Measurements from ENCODE around the gene SUPT5H. TPM values are rescaled to one million over a fixed set of nuclear protein-coding genes. Genes with fewer than 3 reads are reported as not detected.

Gene SUPT5H
- total and polyA plus RNA-seq, 10 of the 15 experiments (the other 5 are each of a cell fraction or from before 2014, with no cell fraction given): 27.2 to 194 (median 83.6) TPM

DNA sequence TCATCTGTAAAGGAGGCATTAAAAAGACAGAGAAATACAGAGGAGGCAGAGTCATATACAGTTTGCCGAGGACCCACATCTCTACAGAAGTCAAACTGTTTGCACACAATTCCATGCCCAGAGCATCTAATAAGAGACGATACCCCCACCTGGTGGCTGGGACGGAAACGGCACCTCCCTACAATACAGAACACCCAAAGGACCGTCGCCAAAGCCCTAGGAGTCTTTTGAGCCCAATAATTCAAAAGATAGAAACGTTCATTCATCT is 33.6 kb upstream of the SUPT5H start:
- Histone ChIP-seq H2AFZ (ENCODE audit: control insufficient read depth, low read depth, low read length) (no peak overlapping the region), H3K9me3 (replicated peaks; ENCODE audit: control insufficient read depth, insufficient read depth, low read length) (no peaks in the 10 kb centered on the region), H3K79me2 (ENCODE audit: control insufficient read depth, insufficient read depth, low read length) (peaks cover 62% of the 10 kb centered on the region), H3K27me3 (replicated peaks in 1 of 2; ENCODE audit: control insufficient read depth in 2 of 2, insufficient read depth in 2 of 2, low read length in 1 of 2) (no peaks in the 10 kb centered on the region), H4K20me1 (ENCODE audit: control insufficient read depth, insufficient read depth) (no peaks in the 10 kb centered on the region), H3K9ac (ENCODE audit: control insufficient read depth, insufficient read depth, low read length) (no peak overlapping the region; the same call in 1 of the 2 replicates), H3K27ac (ENCODE audit: control insufficient read depth, insufficient read depth) (peak overlapping the region; percentile 100), H3K4me3 (peak overlapping the region; percentile 4; the same call in 1 of the 2 replicates), H3K36me3 (ENCODE audit: control insufficient read depth in 2 of 2, insufficient read depth in 2 of 2, low read length in 1 of 2) (peaks cover 2 to 6% of the 10 kb centered on the region in 2 experiments; a peak in 2 of 4 replicates), H3K4me2 (ENCODE audit: control insufficient read depth, insufficient read depth) (peak overlapping the region; percentile 77), H3K4me1 (ENCODE audit: control insufficient read depth, insufficient read depth, low read length) (peaks cover 15% of the 10 kb centered on the region)
- ChIA-PET RAD21 (ENCODE audit: unreplicated experiment) (interaction anchor here (0.6 to 2.3 kb wide), 16 partner anchors 12 to 289 kb away, joined by 3 to 159 read pairs (median 4); partner anchors contain the start of genes EID2B, GMFG, MED29 and PAF1), CTCF (interaction anchor here (0.7 to 2.3 kb wide), 23 partner anchors 9 to 302 kb away, joined by 3 to 218 read pairs (median 4); partner anchors contain the start of genes DLL3, EID2B, GMFG and MED29), SMC1A (ENCODE audit: uncharacterized antibody, unreplicated experiment) (interaction anchor here (1.0 to 2.3 kb wide), 12 partner anchors 13 to 290 kb away, joined by 3 to 146 read pairs (median 4); partner anchors contain the start of genes EID2B, MED29, PAF1 and RPS16), POLR2A (interaction anchor here (1.0 to 2.3 kb wide), 8 partner anchors 8 to 77 kb away, joined by 4 to 40 read pairs (median 6); partner anchors contain the start of genes GMFG, MED29, PAF1 and RPS16)
- FAIRE-seq (peak; percentile 97), DNase-seq (ENCODE audit: low read depth, low spot score) (peak; percentile 89), ATAC-seq (peak; percentile 39)
- in situ Hi-C loops (cut with MboI) (loop anchor here (5.0 kb wide), 1 partner anchor 289 kb away; no protein-coding TSS in a partner anchor), intact Hi-C loops (cut with micrococcal nuclease; ENCODE audit: unreplicated experiment) (loop anchor here (1.0 to 10.0 kb wide), 9 partner anchors 10 to 379 kb away; partner anchors contain the start of genes EID2B, FBXO27, PAK4 and SAMD4B)
- BruUV-seq (replicated peaks): no TSS peak
- 0% methylated on average over 7 of the region's 7 CpGs for WGBS (ENCODE audit: insufficient coverage, insufficient replicate concordance, low lambda C conversion rate, missing lambda C conversion rate)
- TF ChIP-seq, protein P1, sequence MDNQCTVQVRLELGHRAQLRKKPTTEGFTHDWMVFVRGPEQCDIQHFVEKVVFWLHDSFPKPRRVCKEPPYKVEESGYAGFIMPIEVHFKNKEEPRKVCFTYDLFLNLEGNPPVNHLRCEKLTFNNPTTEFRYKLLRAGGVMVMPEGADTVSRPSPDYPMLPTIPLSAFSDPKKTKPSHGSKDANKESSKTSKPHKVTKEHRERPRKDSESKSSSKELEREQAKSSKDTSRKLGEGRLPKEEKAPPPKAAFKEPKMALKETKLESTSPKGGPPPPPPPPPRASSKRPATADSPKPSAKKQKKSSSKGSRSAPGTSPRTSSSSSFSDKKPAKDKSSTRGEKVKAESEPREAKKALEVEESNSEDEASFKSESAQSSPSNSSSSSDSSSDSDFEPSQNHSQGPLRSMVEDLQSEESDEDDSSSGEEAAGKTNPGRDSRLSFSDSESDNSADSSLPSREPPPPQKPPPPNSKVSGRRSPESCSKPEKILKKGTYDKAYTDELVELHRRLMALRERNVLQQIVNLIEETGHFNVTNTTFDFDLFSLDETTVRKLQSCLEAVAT (IDR thresholded peaks at IDR 0.05): no peak
- TF ChIP-seq ETV6 (conservative IDR thresholded peaks at IDR 0.05 in 1 of 2, IDR thresholded peaks at IDR 0.05 in 1 of 2; ENCODE audit: borderline replicate concordance in 1 of 2, low read depth in 1 of 2) (no peak), TCF12 (IDR thresholded peaks at IDR 0.05; ENCODE audit: low read depth, low read length) (no peak), HCFC1 (IDR thresholded peaks at IDR 0.05; ENCODE audit: low read length) (peak; percentile 27; the same call in 1 of the 2 replicates), TCF3 (IDR thresholded peaks at IDR 0.05; ENCODE audit: borderline replicate concordance, insufficient read depth, low read depth, low read length) (no peak; the same call in 1 of the 2 replicates), ATF3 (IDR thresholded peaks at IDR 0.05; ENCODE audit: borderline replicate concordance, extremely low read depth, low read depth, low read length) (no peak), IRF4 (IDR thresholded peaks at IDR 0.05; ENCODE audit: low read depth, low read length) (no peak), POLR2AphosphoS2 (IDR thresholded peaks at IDR 0.05; ENCODE audit: low read depth, low read length) (no peak), SUZ12 (IDR thresholded peaks at IDR 0.05; ENCODE audit: unreplicated experiment) (no peak), ZBTB4 (CRISPR knock-in tag; IDR thresholded peaks at IDR 0.05) (0 out of 2 replicates have a peak, but pooled peaks have one; percentile 7), CHD2 (IDR thresholded peaks at IDR 0.05; ENCODE audit: borderline replicate concordance, low read depth, low read length) (no peak), JUND (IDR thresholded peaks at IDR 0.05; ENCODE audit: low read depth, low read length) (no peak), RFX5 (IDR thresholded peaks at IDR 0.05; ENCODE audit: low read depth, low read length) (no peak), DPF2 (IDR thresholded peaks at IDR 0.05) (no peak), RAD21 (IDR thresholded peaks at IDR 0.05; ENCODE audit: insufficient read depth, low read depth, low read length) (peak; percentile 96), SIX5 (IDR thresholded peaks at IDR 0.05; ENCODE audit: low read depth, low read length, severe bottlenecking) (no peak)
- TF ChIP-seq, protein P2, sequence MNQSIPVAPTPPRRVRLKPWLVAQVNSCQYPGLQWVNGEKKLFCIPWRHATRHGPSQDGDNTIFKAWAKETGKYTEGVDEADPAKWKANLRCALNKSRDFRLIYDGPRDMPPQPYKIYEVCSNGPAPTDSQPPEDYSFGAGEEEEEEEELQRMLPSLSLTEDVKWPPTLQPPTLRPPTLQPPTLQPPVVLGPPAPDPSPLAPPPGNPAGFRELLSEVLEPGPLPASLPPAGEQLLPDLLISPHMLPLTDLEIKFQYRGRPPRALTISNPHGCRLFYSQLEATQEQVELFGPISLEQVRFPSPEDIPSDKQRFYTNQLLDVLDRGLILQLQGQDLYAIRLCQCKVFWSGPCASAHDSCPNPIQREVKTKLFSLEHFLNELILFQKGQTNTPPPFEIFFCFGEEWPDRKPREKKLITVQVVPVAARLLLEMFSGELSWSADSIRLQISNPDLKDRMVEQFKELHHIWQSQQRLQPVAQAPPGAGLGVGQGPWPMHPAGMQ (IDR thresholded peaks at IDR 0.05; ENCODE audit: borderline replicate concordance): no peak

Data from GM12878 (cell line).